Fibroblast of skin of back (primary cell): ENCODE data around the gene CAMK2B.
"Not testable (repeated sequence)": the region's sequence is repeated elsewhere in the genome, so short reads cannot be mapped to it uniquely, and the experiment has no call there.

Source experiments
- DNase-seq: peaks from one replicate; pipeline ENCODE4 v3.0.0-alpha.2; 2013

CAMK2B gene

DNA sequence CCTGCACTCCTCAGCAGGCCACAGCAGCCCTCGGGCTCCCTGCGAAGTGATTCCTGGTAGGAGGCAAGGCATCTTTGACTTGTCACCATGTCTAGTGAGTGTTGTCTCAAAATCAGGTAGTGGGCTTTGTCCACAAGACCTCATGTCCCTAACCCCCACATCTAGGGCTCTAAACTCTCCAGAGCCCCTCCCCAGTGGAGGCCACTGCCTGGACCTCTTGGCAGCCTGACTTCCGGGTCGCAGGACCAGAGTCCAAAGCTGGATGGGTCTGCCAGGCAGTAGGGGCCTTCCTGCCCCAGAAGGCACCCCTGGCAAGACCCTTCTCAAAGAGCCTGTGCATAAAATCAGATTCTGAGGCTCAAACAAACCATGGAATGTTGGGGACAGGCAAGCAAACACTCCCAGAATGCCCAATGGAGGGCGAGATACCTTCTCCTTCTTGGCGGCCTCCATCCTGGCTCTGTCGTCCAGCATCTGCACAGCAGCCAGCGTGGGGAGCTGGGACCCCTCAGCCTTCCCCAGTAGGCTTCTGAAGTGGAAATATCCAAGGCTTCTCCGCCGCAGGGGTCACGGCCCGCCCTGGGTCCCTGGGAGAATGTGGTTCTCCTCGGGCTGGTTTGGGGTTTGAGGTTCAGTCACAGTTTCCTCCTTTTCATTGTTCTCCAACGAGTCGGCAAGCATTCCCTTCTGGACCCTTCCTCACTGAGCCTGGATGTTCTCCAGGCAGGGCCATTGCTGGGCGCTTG is 136.7 kb downstream of the CAMK2B start:
- no peak for DNase-seq

- no peak for DNase-seq
Observed at GRCh38 chr7:44187636-44188416, 137.6 kb downstream of the CAMK2B start.

DNA sequence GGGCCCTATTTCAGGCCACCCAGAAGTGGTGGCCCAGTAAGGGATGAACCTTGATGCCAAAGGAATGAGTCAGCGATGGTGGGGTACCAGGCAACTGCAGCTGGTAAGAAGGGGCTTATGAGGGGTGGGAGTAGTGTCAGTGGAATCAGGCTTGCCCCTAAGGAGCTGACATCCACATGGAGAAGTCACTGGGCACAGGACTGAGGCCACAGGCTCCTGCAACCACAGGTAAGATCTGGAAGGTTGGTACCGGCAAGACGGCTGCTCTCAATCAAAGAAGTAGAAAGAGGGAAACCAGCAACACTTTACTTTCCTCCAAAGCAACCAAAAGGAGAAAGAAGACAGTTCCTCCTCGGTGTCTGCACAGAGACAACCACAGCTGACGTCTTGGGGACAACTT is 138.7 kb downstream of the CAMK2B start:
- no peak for DNase-seq

DNA sequence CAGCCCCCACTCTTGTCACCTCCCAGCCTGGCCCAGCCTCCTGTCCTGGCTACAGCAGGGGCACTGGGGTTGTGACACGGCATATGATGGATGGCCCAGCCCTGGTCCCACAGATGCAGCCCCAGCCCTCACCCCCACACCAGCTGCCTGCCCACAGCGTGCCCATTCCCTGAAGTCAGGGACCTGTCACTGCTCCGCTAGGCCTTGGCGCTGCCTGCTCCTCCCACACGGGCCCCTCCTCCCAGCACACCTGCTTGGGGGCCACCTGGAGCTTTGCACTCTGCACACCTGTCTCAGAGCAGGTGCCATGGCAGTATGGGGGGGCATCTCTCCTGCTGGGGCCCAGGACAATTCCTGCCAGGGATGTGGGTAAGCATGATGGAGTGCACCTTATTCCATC is 139.7 kb downstream of the CAMK2B start:
- no peak for DNase-seq

DNA sequence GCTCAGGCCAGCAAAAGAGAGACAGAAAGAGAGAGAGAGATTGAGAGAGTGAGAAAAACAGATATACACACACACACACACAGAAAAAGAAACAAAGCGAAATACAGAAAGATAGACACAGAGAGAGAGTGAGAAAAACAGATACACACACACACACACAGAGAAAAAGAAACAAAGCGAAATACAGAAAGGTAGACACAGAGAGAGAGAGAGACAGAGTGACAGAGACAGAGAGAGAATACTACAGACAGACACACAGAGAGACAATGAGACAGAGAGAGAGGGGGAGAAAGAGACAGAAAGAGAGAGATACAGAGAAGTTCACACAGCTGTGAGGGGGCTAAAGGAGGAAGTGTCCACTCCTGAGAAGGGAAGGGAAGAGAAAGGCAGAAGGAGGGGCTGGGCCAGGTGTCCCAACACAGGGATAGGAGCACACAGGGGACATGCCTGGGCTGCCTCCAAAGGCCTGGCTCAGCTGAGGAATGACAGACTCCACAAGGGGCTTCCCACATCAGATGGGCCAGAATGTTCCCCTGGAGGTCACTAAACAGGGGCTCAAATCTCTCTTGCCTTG is 140.4 kb downstream of the CAMK2B start:
- DNase-seq: no peak

GRCh38 chr7:44184206-44184872 is 141.1 kb downstream of the CAMK2B start:
- peak; percentile 85 for DNase-seq

- no peak for DNase-seq
Observed at GRCh38 chr7:44183386-44183785, 142.0 kb downstream of the CAMK2B start.

GRCh38 chr7:44182827-44183226 is 142.6 kb downstream of the CAMK2B start:
- no peak for DNase-seq

GRCh38 chr7:44180631-44181030 is 144.8 kb downstream of the CAMK2B start:
- DNase-seq: no peak

DNA sequence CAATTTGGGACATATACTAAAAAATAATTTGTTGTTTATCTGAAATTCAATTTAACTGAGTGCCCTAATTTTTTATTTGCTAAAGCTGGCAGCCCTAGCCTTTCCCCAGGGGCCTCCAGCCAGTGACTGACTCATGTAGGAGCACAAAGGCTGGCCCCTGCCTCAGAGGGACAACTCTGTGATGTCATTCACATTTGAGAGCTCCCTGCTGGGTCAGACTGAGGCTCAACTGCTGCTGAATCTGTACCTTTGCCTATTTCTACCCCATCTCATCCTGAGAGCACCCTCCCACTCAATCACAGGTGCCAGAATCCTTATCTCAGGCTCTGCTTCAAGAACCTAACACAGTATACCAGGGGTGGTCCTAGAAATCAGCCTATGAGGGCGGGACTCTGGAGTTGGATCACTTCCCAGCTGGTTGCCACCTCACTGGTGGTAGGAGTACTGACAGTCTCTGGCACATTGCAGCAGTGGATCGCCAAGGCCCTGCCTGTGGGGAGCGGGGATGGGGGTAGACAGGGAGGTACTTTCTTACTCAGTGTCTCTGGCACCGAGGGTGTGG is 147.7 kb downstream of the CAMK2B start:
- DNase-seq: peak; percentile 74

GRCh38 chr7:44176486-44176885 is 148.9 kb downstream of the CAMK2B start:
- DNase-seq: no peak

DNA sequence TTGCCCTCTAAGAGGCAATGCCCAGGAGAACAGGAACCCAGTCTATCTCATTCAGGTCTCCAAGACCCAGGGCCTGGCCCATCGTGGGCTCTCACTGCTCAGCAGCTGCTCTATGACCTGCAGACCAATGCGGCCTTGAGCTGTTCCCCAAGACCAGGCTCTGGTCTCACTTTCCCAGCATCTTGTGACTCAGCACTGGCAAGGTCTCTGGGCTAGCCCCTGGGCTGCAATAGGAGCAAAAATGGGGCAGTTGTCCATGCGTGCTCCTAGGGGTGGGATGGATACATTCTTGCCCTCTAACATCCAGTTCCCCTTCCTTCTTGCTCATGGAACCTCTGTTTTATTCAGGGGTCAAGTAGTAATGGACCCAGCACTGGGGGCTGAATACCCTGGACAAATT is 149.7 kb downstream of the CAMK2B start:
- no peak for DNase-seq

DNA sequence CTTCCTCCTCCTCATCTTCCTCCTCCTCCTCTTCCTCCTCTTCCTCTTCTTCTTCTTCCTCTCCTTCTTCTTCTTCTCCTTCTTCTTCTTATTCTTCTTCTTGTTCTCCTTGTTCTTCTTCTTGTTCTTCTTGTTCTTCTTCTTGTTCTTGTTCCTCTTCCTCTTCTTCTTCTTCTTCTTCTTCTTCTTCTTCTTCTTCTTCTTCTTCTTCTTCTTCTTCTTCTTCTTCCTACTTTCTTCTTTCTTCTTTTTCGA is 150.8 kb downstream of the CAMK2B start:
- DNase-seq: not testable (repeated sequence)

DNA sequence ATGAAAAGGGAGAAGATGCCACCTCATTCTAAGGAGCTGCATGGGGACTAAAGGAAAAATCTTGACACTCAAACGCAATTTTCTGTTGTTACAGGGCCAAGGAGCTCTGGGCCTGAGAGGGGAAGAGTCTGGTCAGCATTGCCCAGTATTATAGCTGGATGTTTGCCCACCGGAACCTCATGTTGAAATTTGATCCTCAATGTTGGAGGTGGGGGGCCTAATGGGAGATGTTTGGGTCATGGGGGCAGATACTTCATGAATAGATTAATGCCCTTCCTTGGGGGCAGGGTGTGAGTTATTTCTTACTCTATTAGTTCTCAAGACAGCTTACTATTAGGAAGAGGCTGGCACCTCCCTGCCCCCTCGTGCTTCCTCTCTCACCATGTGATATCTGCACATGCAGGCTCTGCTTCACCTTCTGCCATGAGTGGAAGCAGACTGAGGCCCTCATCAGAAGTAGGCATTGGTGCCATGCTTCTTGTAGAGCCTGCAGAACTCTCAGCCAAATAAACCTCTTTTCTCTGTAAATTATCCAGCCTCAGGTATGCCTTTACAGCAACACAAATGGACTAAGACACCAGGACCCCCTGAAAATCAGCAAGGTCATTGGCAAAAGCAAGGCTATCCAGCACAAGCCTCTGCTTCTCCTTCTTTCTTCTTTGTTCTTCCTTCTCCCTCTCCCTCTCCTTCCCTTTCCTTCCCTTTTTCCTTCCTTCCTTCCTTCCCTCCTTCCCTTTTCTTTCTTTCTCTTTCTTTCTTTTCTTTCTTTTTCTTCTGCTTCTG is 151.3 kb downstream of the CAMK2B start:
- DNase-seq: no peak

DNA sequence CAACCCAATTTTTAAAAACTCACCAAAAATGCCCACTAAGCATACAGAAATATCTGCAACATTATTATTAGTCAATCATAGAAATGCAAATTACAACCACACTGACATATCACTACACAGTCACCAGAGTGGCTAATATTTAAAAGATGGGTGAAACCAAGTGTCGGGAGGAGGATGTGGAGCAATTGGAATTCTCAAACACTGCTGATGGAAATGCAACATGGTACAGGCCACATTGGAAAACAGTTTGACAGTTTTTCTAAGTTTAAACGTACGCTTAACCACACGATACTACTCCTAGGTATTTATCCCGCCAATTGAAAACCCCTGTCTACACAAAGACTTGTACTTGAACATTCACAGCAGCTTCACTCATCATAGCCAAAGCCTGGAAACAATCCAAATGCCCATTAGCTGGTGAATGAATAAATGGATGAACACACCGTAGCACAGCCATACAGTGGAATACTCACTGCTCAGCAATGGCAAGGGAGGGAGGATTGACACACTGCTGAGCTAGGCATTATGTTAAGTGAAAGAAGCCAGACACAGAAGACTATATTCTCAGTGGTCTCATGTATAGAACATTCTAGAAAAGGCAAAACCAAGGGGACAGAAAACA is 152.5 kb downstream of the CAMK2B start:
- no peak for DNase-seq

- DNase-seq: no peak
Observed at GRCh38 chr7:44172352-44172751, 153.0 kb downstream of the CAMK2B start.

- not testable (repeated sequence) for DNase-seq
Observed at GRCh38 chr7:44171901-44172300, 153.5 kb downstream of the CAMK2B start.

DNA sequence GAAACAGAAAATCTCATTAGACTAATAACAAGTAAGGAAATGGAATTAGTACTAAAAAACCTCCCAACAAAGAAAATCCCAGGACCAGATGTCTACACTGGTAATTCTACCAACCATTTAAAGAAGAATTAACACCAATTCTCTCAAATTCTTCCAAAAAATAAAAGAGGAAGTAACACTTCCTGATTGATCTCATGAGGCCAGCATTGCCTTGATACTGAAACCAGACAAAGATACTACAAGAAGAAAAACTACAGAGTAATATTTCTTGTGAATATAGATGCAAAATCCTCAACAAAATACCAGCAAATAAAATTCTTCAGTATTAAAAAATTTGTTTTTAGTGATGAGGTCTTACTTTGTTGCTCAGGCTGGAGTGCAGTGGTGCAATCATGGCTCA is 157.5 kb downstream of the CAMK2B start:
- DNase-seq: no peak
